SJSA1 (cell line): ENCODE measurements around the gene PHLDA2. TPM values are rescaled to one million over a fixed set of nuclear protein-coding genes. Genes with fewer than 3 reads are reported as not detected.

ENCODE experiments used
- total RNA-seq: library from RNA; depleted of rRNA; stranded (reverse); fragments of >200 nt; shearing (Covaris generic); gene quantifications from 2 replicates; pipeline ENCODE4 v1.2.3, GENCODE V29; 2014; rRNA removed

The PHLDA2 gene
- total RNA-seq, 1 experiment from 2014 or later, result 28.0 TPM

Other genes starting within 250 kb of the PHLDA2 start
- 1.3 and 2.1 TPM in 2 replicates for gene KCNQ1OT1, start 229.4 kb downstream of the PHLDA2 start, total RNA-seq
- gene CDKN1C, start 43.6 kb downstream of the PHLDA2 start, total RNA-seq, result 15.0 and 23.4 TPM in 2 replicates
- 186 and 214 TPM in 2 replicates for gene NAP1L4, start 62.9 kb upstream of the PHLDA2 start, total RNA-seq
- gene CARS1, start 128.0 kb upstream of the PHLDA2 start, total RNA-seq, result 34.9 and 57.6 TPM in 2 replicates
- 45.3 and 46.0 TPM in 2 replicates for gene OSBPL5, start 235.9 kb upstream of the PHLDA2 start, total RNA-seq